ES-I3 (cell line): ENCODE measurements around the gene ADM2.
A peak's percentile ranks its signal among the peaks of the same experiment; 100 is the strongest.
"Not testable (repeated sequence)": the region's sequence is repeated elsewhere in the genome, so short reads cannot be mapped to it uniquely, and the experiment has no call there.

Source experiments
- H3K36me3 ChIP-seq: 2 replicates; pipeline ENCODE4 v1.6.1; 2013; ENCODE audit warnings: mild to moderate bottlenecking, low read length, control low read depth, moderate library complexity; ENCODE audit not compliant: insufficient read depth
- H3K4me1 ChIP-seq: 2 replicates; pipeline ENCODE4 v1.6.1; 2013; ENCODE audit warnings: mild to moderate bottlenecking, control low read depth, low read length; ENCODE audit not compliant: insufficient read depth
- H3K9ac ChIP-seq: 2 replicates; pipeline ENCODE4 v1.6.1; 2013; ENCODE audit warnings: low read depth, mild to moderate bottlenecking, low read length, moderate library complexity
- H3K9me3 ChIP-seq: 2 replicates; pipeline ENCODE4 v1.6.1; 2013; ENCODE audit warnings: mild to moderate bottlenecking, low read length, moderate library complexity; ENCODE audit not compliant: control insufficient read depth, insufficient read depth

ADM2 gene, protein sequence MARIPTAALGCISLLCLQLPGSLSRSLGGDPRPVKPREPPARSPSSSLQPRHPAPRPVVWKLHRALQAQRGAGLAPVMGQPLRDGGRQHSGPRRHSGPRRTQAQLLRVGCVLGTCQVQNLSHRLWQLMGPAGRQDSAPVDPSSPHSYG

DNA sequence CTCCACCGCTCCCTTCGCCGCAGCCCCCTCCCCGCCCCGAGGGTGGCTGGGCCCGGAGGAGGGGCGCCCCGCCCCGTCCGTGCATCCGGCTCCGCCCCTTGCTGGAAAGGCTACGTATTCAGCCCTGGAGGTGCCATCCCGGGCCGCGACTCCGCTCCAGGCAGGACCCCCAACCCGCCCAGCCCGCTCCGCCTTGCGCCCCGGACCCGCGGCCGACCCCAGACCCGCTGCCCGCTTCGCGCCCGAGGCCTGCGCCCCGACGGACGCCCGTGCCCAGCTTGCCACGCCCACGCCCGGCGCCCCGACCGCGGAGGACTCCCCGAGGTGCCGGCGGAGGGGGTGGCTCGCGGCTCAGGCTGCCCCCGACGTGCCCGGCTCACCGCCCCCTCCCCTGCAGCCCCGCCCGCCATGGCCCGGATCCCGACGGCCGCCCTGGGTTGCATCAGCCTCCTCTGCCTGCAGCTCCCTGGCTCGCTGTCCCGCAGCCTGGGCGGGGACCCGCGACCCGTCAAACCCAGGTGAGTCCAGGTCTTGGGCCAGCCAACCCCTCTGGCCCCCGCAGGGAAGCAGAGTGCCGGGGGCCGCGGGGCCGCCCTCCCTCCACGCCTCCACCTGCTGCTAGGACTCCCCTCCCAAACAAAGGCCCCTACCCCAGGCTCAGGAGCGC lies at the start of gene ADM2:
Gene ADM2, plus strand, starts transcription at position 104 of the 667 bp plus-strand sequence. Its CDS starts 305 bp downstream, at position 409.
- peaks cover 7% of the 10 kb centered on the region; the same call in 1 of the 2 replicates for H3K4me1 ChIP-seq
- H3K9ac ChIP-seq = peak within 1 kb of the TSS; percentile 57
- H3K36me3 ChIP-seq = no peaks in the 10 kb centered on the region; the same call in 1 of the 2 replicates
- no peaks in the 10 kb centered on the region for H3K9me3 ChIP-seq

- H3K36me3 ChIP-seq = no peaks in the 10 kb centered on the region; the same call in 1 of the 2 replicates
- H3K9ac ChIP-seq = no peak overlapping the region
- H3K4me1 ChIP-seq = no peaks in the 10 kb centered on the region
- H3K9me3 ChIP-seq = no peaks in the 10 kb centered on the region
These were observed 49.0 kb upstream of the ADM2 start for GRCh38 chr22:50432131-50432876.

DNA sequence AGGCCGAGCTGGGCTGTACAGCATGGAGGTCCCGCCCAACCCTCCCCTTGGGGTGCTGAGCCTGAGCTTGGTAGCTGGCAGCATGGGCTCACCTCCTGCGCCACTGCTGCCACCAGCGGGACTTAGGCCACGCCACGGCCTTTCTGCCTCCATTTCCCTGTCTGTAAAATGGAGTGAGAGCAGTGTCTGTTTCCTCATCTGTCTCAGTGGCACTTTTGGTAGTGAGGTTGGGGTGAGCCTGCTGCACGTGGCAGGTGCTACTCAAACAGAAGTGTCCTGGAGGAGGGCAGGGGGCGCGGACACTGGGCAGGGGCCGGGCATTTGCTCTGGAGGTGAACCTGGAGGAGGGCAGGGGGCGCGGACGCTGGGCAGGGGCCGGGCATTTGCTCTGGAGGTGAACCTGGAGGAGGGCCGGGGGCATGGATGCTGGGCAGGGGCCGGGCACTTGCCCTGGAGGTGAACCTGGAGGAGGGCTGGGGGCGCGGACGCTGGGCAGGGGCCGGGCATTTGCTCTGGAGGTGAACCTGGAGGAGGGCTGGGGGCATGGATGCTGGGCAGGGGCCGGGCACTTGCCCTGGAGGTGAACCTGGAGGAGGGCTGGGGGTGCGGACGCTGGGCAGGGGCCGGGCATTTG lies 48.3 kb upstream of the ADM2 start:
- not testable (repeated sequence) for H3K36me3 ChIP-seq, H3K4me1 ChIP-seq, H3K9me3 ChIP-seq, H3K9ac ChIP-seq

- Histone ChIP-seq H3K9ac (no peak overlapping the region), H3K36me3 (no peaks in the 10 kb centered on the region; the same call in 1 of the 2 replicates)
These were observed 46.5 kb upstream of the ADM2 start for GRCh38 chr22:50434849-50435248.

GRCh38 chr22:50435291-50436014 lies 45.9 kb upstream of the ADM2 start:
- Histone ChIP-seq H3K9me3 (no peaks in the 10 kb centered on the region), H3K36me3 (no peaks in the 10 kb centered on the region; the same call in 1 of the 2 replicates), H3K9ac (no peak overlapping the region), H3K4me1 (no peaks in the 10 kb centered on the region)

More at GRCh38 chr22:50434849-50435248, 46.5 kb upstream of the ADM2 start:
- Histone ChIP-seq H3K9me3 (no peaks in the 10 kb centered on the region), H3K4me1 (no peaks in the 10 kb centered on the region)

DNA sequence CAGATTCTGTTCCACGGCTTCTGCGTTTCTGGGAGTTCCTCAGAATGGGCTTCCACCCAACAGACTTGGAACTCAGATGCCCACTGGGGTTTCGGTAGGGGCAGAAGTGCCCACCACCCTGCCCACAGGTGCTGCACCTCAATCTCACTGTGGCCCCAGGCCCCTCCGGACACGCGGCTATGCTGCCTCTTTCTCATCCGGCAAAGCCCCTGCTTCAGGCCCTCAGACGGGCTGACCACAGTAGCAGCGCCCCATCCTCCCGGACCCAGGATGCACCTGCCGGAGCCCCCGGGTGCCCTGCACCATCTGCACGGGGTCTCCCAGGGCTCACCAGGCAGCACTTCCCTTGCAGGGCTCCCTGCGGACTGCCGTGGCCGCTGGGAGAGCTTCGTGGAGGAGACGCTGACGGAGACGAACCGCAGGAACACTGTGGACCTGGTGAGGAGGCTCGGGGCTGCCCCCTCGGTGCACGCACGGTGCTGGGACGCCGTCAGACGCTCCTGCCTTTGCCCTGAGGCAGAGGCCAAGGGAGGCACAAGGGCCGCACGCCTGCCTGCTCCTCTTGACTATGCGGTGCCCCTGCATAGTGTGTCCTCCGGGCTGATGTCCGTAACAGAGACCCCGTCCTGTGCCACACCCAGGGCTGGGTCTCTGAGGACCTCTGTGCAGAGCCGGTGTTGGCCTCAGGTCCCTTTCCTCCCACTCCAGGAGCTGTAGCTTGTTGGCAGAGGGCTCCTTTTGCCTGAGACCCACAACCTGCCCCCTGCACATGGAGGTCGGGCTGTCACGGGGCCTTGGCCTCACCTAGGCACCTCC lies 45.1 kb upstream of the ADM2 start:
- Histone ChIP-seq H3K9ac (no peak overlapping the region), H3K36me3 (no peaks in the 10 kb centered on the region; the same call in 1 of the 2 replicates), H3K4me1 (no peaks in the 10 kb centered on the region), H3K9me3 (no peaks in the 10 kb centered on the region)

GRCh38 chr22:50436841-50437341 lies 44.5 kb upstream of the ADM2 start:
- Histone ChIP-seq H3K4me1 (no peaks in the 10 kb centered on the region), H3K9me3 (no peaks in the 10 kb centered on the region), H3K36me3 (no peaks in the 10 kb centered on the region; the same call in 1 of the 2 replicates), H3K9ac (no peak overlapping the region)

DNA sequence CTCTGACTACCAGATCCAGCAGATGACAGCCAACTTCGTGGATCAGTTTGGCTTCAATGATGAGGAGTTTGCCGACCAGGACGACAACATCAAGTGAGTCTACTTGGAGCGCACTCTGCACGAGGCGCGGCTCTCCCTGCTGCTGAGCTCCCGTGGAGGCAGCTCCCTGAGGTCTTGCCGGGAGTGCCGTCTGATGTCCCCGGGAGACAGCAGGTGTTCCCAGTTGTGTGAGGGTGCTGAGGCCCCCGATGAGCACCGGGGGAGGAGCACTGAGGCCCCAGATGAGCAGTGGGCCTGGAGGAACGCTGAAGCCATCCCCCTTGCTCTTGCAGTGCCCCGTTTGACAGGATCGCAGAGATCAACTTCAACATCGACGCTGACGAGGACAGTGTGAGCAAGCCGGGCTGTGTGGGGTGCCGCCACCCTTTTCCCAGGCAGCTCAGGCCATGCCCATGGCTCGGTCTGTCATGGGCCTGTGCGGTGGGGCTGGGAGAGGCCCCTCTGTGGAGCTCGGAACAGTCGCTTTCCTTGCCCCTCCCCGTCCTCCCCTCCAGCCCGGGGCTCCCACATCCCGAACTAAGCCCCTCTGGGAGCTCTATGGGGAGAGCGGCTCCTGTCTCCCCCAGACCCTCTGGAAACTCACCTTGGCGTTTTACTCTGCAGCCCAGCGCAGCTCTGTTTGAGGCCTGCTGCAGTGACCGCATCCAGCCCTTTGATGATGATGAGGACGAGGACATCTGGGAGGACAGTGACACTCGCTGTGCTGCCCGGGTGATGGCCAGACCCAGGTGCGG lies 43.6 kb upstream of the ADM2 start:
- Histone ChIP-seq H3K4me1 (no peaks in the 10 kb centered on the region), H3K9me3 (no peaks in the 10 kb centered on the region), H3K36me3 (no peaks in the 10 kb centered on the region; the same call in 1 of the 2 replicates), H3K9ac (no peak overlapping the region)

- Histone ChIP-seq H3K4me1 (no peaks in the 10 kb centered on the region), H3K36me3 (no peaks in the 10 kb centered on the region; the same call in 1 of the 2 replicates), H3K9me3 (no peaks in the 10 kb centered on the region), H3K9ac (no peak overlapping the region)
These were observed 42.8 kb upstream of the ADM2 start for GRCh38 chr22:50438305-50439275.

DNA sequence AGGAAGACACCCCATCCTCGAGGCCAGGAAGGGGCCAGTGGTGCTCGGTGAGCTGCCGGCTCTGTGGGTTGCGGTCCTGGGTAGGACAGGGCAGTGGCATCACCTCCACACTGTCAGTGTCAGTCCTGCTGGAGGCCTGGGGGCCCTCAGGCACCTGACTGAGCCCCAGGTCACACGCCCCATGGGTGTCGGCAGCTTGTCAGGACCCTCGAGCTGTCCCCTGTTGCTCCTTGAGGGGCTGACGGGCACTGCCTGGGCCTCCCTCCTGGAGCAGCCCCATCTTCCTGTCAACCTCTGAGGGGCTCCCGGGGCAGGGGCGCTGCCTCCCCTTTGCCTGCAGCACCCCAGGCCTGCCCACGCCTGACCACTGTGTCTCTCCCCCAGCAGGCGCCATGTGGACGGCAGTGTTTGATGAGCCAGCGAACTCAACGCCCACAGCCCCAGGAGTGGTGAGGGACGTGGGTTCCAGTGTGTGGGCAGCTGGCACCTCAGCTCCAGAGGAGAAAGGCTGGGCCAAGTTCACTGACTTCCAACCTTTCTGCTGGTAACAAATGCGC lies 42.0 kb upstream of the ADM2 start:
- Histone ChIP-seq H3K36me3 (no peaks in the 10 kb centered on the region; the same call in 1 of the 2 replicates), H3K9ac (no peak overlapping the region), H3K4me1 (no peaks in the 10 kb centered on the region), H3K9me3 (no peaks in the 10 kb centered on the region)

GRCh38 chr22:50439871-50440331 lies 41.4 kb upstream of the ADM2 start:
- H3K36me3 ChIP-seq = no peaks in the 10 kb centered on the region; the same call in 1 of the 2 replicates
- no peak overlapping the region for H3K9ac ChIP-seq
- H3K9me3 ChIP-seq = no peaks in the 10 kb centered on the region
- H3K4me1 ChIP-seq = no peaks in the 10 kb centered on the region
